Stimulated activated CD8-positive, alpha-beta memory T cell treated with anti-CD3 and anti-CD28 coated beads, Interleukin-12 subunit alpha, Interleukin-12 subunit beta, amount 100 ng/mL, for 24 hours (primary cell): Measurements from ENCODE around the gene PHETA1.
A peak's percentile ranks its signal among the peaks of the same experiment; 100 is the strongest.
"Not testable (repeated sequence)": the region's sequence is repeated elsewhere in the genome, so short reads cannot be mapped to it uniquely, and the experiment has no call there.

Experiments used
- DNase-seq: peaks from one replicate; pipeline ENCODE4 v3.0.0-alpha.2; 2020; ENCODE audit errors: extremely low read depth

The PHETA1 gene

GRCh38 chr12:111405859-111406473 is 37.1 kb upstream of the PHETA1 start, which contains the start of gene SH2B3:
Gene SH2B3 (plus strand): TSS chr12:111405923. CDS start chr12:111418146, 12,223 bp downstream.
- DNase-seq = no peak

DNA sequence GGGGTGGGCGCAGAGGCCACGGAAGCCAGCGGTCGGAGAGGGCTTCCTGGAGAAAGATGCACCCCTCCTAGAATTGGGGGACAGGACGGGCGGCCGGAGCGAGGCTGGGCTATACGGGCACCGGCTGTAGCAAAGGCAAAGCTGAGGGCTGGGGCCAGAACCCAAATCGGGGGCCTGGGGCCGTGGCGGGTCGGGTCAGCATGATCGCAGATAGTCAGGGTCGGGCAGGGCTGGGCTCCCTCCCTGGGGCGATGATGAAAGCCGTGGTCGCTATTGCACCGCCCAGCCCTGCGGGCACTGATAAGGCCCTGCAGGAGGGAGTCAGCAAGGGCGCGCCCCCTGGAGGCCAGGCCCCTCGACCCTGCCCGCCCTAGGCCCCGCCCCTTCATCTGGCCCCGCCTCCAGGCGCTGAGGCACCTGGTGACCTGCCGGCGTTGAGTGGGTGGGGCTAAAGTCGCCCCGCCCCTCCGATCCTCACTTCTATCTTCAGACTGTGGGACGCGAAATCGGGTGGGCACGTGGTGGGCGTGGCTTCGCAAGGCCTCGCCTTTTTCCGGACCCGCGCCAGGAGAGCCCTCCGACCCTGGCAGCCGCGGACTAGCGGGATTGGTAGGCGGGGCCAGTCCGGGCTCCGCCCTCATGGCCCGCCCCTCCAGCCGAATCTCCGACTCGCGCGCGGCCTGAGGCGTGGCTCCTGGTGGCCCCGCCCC is 36.4 kb upstream of the PHETA1 start:
- DNase-seq = peak; percentile 95

- no peak for DNase-seq
These were observed 35.7 kb upstream of the PHETA1 start for GRCh38 chr12:111404362-111405148.

- not testable (repeated sequence) for DNase-seq
These were observed 33.6 kb upstream of the PHETA1 start for GRCh38 chr12:111402490-111402824.

- DNase-seq = no peak
These were observed 32.3 kb upstream of the PHETA1 start for GRCh38 chr12:111401167-111401605.

GRCh38 chr12:111399741-111400404 is 31.0 kb upstream of the PHETA1 start:
- not testable (repeated sequence) for DNase-seq

DNA sequence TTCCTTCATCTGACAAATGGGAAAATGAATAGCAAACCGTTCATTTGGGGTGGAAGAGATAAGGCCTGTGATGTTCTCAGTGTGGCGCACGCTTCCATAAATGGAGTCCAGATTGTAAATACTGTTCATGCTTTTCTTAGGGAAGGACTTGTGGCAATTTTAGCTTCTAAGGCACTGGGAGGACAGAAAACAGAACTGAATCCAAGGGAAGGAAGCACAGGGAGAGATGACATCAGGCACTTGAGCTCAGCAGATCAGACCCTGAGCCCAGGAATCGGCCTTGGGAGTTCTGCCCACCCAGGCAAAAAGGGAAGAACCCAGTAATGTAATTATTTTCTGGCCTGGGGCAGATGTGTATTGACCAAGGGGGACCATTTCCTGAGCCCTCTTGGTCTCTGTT is 29.6 kb upstream of the PHETA1 start:
- DNase-seq = no peak

DNA sequence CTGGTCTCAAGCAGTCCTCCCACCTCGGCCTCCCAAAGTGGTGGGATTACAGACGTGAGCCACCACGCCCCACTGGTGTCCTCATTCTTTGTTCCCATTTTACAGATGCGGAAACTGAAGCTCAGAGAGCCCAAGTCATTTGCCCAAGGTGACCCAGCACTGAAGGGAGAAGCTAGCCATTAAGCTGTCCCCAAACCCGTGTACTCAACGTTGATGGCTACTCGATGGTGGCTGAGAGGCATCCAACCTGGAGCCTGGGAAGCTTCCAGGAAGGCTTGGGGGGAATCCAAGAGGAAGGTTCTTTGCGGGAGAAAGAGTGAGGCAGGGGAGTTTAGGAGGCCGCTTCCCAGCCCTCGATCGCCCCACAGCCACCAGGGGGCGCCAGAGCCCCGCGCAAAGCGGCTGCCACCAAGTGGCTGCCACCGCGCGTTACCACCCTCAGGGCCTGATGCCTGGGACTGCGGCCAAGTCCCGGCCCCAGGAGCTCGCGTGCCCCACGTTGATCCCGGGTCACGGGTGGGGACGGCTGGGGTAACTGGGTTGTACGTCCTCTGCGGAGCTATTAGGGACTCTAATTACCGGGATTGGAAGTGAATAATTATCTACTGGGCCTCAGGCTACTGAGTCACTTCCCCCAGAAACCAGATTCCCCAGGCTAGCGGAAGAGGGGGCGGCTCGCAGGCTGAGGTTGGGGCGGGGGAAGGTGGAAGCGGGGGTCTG is 28.0 kb upstream of the PHETA1 start:
- DNase-seq = peak; percentile 64

DNA sequence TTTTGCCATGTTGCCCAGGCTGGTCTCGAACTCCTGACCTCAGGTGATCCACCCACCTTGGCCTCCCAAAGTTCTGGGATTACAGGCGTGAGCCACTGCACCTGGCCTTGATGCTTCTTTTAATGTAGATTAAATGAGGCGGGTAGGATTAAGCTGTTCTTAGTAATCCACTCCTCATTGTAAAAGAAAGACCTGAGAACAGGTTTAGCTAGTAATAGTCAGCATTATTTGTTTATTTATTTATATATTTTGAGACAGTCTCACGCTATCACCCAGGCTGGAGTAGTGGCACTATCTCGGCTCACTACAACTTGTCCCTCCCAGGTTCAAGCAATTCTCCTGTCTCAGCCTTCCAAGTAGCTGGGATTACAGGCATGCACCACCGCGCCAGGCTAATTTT is 27.4 kb upstream of the PHETA1 start:
- DNase-seq = not testable (repeated sequence)

DNA sequence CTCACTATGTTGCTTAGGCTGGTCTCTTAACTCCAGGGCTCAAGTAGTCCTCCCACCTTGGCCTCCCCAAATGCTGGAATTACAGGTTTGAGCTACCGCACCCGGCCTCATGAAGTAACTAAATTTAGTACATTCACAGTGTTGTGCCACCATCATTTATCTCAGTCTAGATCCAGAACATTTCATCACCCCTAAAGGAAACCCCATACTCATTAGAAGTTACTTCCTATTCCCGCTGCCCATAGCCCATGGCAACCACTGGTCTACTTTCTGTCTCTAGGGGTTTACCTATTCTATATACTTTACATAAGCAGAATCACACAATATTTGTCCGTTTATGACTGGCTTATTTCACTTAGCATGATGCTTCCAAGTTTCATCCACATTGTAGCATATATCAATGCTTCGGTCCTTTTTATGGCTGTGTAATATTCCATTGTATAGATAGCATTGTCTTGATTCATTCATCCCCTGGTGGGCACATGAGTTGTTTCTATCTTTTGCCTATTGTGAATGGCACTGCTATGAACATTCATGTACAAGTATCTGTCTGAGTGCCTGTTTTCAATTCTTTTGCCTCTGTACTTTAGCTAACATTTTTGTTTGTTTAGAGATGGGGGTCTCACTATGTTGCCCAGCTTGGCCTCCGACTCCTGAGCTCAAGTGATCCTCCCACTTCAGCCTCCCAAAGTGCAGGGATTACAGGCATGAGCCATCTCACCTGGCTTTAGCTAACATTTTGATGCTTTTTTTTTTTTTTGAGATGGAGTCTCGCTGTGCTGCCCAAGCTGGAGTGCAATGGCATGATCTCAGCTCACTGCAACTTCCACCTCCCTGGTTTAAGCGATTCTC is 26.7 kb upstream of the PHETA1 start:
- DNase-seq = no peak

DNA sequence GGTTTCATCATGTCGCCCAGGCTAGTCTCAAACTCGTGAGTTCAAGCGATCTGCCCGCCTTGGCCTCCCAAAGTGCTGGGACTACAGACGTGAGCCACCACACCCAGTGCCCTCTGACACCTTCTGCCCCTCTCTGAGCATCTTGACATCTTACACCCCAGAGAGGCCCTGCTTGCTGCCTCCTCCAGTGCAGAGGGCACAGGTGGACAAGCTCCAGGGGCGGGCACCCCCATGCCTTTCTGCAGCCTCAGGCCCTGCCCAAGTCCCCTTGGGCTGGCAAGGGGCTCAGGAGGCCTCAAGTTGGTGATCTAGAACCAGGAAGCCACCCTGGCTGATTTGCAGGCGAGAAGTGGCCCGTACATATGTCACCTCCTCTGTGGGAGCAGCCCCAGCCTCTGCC is 25.6 kb upstream of the PHETA1 start:
- DNase-seq = no peak

DNA sequence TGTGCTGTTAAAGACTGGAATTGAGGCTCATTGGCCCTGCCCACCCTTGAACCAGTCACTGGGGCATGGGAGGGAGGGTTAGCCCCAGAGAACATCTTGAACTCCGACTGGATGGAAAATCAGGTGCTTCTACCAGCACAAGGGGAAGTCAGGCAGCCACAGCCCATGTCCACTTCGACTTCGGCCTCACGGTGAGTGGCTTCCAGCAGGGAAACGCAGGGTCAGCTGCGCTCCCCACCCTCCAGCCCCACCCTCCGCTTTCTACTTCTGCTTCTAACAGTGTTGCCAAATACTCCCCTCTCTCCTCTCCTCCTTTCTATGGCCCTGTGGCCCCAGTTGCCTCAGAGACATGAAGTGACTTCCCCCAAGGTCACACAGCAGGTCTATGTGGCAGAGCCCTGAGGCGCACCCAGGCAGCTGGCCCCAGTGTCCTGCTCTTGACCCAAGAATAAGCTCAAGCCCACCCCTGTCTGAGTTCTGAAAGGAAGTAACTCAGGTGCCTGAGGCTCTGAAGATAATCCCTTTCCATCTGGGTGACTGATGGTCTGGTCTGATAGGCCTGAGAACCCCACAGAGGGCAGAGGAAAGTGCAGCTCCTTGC is 24.9 kb upstream of the PHETA1 start:
- no peak for DNase-seq

DNA sequence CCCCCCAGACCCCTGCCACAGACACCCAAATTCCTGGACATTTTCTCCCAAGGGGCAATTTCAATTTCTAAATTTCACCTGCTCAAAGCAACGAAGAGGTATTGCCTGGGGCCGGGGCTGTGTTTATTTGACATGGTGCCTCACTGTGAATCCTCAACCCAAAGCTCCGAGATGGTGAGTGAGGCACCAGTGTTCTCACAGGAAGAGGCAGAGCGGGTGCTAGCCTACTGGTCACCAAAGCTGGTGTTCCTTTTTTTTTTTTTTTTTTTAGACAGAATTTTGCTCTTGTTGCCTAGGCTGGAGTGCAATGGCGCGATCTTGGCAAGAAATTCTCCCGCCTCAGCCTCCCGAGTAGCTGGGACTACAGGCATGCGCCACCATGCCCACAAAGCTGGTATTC is 22.0 kb upstream of the PHETA1 start:
- DNase-seq = no peak

DNA sequence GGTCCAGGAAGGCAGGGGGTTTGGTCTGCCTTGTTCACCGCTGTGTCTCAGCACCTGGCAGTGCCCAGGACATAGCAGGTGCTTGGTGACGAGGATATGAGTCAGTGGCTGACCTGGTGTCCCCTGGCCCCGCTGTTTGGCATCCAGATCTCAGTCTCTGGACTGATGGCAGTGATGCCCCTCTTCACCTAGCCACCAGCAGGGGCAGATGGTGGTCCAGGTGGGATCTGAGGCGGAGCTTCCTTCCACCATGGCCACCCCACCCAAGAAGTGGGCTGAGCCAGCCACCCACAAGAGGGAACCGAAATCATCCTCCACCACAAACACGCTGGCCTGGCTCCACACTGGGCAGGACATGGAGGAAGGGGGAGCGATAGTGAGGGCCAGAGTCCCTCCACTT is 20.7 kb upstream of the PHETA1 start:
- DNase-seq = no peak

DNA sequence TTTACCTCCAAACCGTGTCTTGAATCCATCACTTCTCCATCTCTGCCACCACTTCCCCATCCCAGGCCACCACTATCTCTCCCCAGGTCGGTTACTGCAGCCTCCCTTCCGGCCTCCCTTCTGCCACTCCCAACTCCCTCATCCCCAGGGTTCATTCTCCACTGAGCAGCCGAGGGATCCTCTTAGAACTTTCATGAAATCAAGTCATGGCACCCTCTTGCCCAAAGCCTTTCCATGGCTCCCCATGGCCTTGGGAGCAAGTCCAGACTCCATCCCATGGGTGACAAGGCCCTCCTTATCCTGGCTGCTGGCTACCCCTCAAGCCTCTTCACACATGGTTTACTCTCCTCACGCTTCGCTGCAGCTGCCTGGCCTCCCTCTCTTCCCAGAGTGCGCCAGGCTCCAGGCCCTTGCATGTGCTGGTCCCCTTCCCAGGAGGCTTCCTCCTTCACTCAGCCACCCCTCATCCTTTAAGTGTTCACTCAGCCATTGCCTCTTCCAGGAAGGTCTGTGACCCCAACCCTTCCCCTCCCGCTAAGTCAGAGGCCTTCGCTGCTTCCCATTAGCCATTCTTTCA is 18.9 kb upstream of the PHETA1 start:
- DNase-seq = no peak

DNA sequence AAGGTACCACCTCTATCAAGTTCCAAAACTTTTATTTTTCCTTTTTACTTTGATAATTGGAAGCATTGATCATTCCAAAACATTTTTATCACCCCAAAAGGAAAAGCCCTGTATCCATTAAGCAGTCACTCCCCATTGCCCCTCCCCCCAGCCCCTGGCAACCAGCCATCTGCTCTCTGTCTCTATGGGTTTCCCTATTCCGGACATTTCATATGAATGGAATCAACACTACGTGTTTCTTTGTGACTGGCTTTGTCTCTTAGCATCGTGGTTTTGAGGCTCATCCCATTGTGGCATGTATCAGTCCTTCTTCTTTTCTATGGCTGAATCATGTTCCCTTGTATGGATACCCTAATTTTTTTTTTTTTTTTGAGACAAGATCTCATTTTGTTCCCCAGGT is 18.0 kb upstream of the PHETA1 start:
- DNase-seq = no peak

DNA sequence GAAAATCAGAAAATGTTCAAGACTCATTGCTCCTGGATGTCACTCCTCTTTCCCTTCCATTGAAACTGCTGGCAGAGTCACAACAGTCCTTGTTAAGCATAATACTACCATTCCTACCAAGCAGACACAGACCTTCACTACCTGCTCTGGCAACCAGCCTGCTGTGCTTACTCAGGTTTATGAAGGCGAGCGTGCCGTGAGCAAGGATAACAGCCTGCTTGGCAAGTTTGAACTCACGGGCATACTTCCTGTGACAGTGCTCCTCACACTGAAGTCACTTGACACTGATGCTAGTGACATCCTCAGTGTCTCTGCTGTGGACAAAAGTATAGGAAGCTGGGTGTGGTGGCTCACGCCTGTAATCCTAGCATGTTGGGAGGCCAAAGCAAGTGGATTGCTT is 15.7 kb upstream of the PHETA1 start:
- no peak for DNase-seq

- no peak for DNase-seq
These were observed 11.2 kb upstream of the PHETA1 start for GRCh38 chr12:111379942-111380554.

DNA sequence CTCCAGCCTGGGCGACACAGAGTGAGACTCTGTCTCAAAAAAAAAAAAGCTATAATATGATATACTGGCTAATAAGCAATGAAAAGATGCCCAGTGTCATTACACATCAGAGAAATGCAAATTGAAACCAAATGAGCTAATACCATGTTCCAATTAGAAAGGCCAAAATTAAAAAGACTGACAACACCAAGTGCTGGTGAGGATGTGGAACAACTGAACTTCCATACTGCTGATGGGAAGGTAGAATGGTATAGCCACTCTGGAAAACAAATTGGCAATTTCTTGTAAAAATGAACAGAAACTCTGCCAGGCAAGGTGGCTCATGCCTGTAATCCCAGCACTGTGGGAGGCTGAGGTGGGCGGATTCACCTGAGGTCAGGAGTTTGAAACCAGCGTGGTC is 8.5 kb upstream of the PHETA1 start:
- no peak for DNase-seq
